ENCODE measurements around the gene TMEM150A.

GRCh38 chr2:85596486-85597143 lies 5.9 kb downstream of the TMEM150A start:
- TF ChIP-seq CTCF (IDR thresholded peaks at IDR 0.05; ENCODE audit: low read length) (no peak), EZH2 (IDR thresholded peaks at IDR 0.05; ENCODE audit: borderline replicate concordance, low read length) (no peak)

Measured in OCI-LY1 (cell line).